CD4-positive, alpha-beta T cell (primary cell): ENCODE results near the gene SYTL5. TPM values are rescaled to one million over a fixed set of nuclear protein-coding genes. Genes with fewer than 3 reads are reported as not detected.

ENCODE experiments used
- ATAC-seq: fragments of 200-7000 bp; cut with Tn5 transposase; one replicate; pipeline ENCODE4 v1.10.0; 2022; ENCODE audit warnings: mild to moderate bottlenecking; ENCODE audit not compliant: poor library complexity
- CTCF ChIA-PET: fragments of 350-600 bp; sonication (Branson Sonifier 250); formaldehyde crosslinking; loops from one replicate; lab custom pipeline; 2021; ENCODE audit warnings: antibody characterized with exemption, inconsistent platforms; lab: Charles Lee
- POLR2A ChIA-PET: fragments of 350-600 bp; sonication (Branson Sonifier 250); formaldehyde crosslinking; loops from one replicate; lab custom pipeline; 2021; ENCODE audit warnings: antibody characterized with exemption, inconsistent platforms; lab: Charles Lee
- DNase-seq, 14 experiments: peaks; one replicate each; pipeline ENCODE4 v3.0.0-alpha.2; 2013 to 2020; ENCODE audit warnings: mixed read lengths in 2 of 14
- H3K27ac ChIP-seq, 2 donors: one replicate each; pipeline versions ENCODE4 v1.5.1 to v1.7.0; 2013; ENCODE audit warnings: low read length in 2 of 2, low read depth in 1 of 2, mild to moderate bottlenecking in 1 of 2
- H3K27me3 ChIP-seq, 2 experiments: 1 replicate in 1 of 2; 2 replicates in 1 of 2; pipeline versions ENCODE4 v1.6.1 to v1.7.0; 2013; ENCODE audit warnings: low read length in 2 of 2, control low read depth in 1 of 2, mild to moderate bottlenecking in 1 of 2, moderate library complexity in 1 of 2; ENCODE audit not compliant: insufficient read depth in 2 of 2, control insufficient read depth in 1 of 2
- H3K36me3 ChIP-seq: one replicate; pipeline ENCODE4 v1.6.1; 2013; ENCODE audit warnings: low read length, control low read depth; ENCODE audit not compliant: insufficient read depth
- H3K4me1 ChIP-seq: one replicate; pipeline ENCODE4 v1.6.1; 2013; ENCODE audit warnings: low read length, control low read depth; ENCODE audit not compliant: insufficient read depth
- H3K4me3 ChIP-seq: one replicate; pipeline ENCODE4 v1.5.1; 2013; ENCODE audit warnings: mild to moderate bottlenecking, low read length, moderate library complexity
- H3K9me3 ChIP-seq, 2 experiments: 1 replicate in 1 of 2; 2 replicates in 1 of 2; pipeline versions ENCODE4 v1.6.1 to v1.7.0; 2013; ENCODE audit warnings: low read length in 2 of 2, mild to moderate bottlenecking in 2 of 2, control low read depth in 1 of 2, moderate library complexity in 1 of 2; ENCODE audit not compliant: control insufficient read depth in 1 of 2, insufficient read depth in 1 of 2
- H3K27ac Mint-ChIP-seq: one replicate; pipeline ENCODE4 v1.8.0; 2020; ENCODE audit warnings: mixed read lengths
- H3K27me3 Mint-ChIP-seq: one replicate; pipeline ENCODE4 v1.8.0; 2021; ENCODE audit warnings: mixed read lengths
- H3K36me3 Mint-ChIP-seq: one replicate; pipeline ENCODE4 v1.8.0; 2021; ENCODE audit warnings: low read depth, mixed read lengths
- H3K4me1 Mint-ChIP-seq: one replicate; pipeline ENCODE4 v1.8.0; 2021; ENCODE audit warnings: low read depth, mixed read lengths
- H3K4me3 Mint-ChIP-seq: one replicate; pipeline ENCODE4 v1.8.0; 2020; ENCODE audit warnings: mild to moderate bottlenecking, mixed read lengths
- H3K9me3 Mint-ChIP-seq: one replicate; pipeline ENCODE4 v1.8.0; 2020; ENCODE audit warnings: mixed read lengths
- intact Hi-C, 2 experiments: fragments of 100-400 bp; cut with DNase I in 1 of 2; cut with micrococcal nuclease in 1 of 2; formaldehyde crosslinking; loops; one replicate each; pipeline versions ENCODE4 v1.15.1 to v1.9.0; 2023 to 2025; cut with DNase I, micrococcal nuclease
- total RNA-seq, 174 experiments: library from RNA in 2 of 174; stranded (reverse) in 2 of 174; gene quantifications; one replicate each; pipeline ENCODE4 v1.2.3 and lab custom pipeline; 2021 to 2026
- TF ChIP-seq, protein P1 (sequence below): fragments of 200-600 bp; IDR thresholded peaks from one replicate; pipeline ENCODE4 v1.8.0; 2022; ENCODE audit warnings: antibody characterized with exemption, mild to moderate bottlenecking

SYTL5 gene
- total RNA-seq, 2 experiments from 2014 or later, result not detected

DNA sequence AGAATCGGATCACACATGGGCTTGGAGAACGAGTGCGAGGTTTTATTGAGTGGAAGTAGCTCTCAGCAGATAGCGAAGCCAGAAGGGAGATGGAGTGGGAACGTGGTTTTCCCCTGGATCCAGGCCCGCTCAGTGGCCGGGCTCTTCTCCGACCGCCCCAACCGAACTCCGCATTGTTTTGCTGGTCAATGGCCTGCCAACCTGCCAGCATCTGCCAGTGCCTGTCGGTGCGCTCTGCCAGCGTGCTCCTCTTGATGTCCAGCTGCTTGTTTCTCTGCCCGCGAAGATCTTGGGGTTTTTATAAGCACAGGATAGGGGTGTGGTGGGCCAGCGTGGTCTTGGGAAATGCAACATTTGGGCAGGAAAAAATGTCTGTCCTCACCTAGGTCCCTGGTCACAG, 5.6 kb upstream of the SYTL5 start:
- no peak overlapping the region for H3K4me3 ChIP-seq
- no peaks in the 10 kb centered on the region for H3K9me3 ChIP-seq
- TF ChIP-seq, protein P1, sequence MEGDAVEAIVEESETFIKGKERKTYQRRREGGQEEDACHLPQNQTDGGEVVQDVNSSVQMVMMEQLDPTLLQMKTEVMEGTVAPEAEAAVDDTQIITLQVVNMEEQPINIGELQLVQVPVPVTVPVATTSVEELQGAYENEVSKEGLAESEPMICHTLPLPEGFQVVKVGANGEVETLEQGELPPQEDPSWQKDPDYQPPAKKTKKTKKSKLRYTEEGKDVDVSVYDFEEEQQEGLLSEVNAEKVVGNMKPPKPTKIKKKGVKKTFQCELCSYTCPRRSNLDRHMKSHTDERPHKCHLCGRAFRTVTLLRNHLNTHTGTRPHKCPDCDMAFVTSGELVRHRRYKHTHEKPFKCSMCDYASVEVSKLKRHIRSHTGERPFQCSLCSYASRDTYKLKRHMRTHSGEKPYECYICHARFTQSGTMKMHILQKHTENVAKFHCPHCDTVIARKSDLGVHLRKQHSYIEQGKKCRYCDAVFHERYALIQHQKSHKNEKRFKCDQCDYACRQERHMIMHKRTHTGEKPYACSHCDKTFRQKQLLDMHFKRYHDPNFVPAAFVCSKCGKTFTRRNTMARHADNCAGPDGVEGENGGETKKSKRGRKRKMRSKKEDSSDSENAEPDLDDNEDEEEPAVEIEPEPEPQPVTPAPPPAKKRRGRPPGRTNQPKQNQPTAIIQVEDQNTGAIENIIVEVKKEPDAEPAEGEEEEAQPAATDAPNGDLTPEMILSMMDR, result no peak
- no peak overlapping the region for H3K27ac ChIP-seq
- DNase-seq, result no peak
- ChIA-PET POLR2A (no interaction called here), CTCF (no interaction called here)
- Mint-ChIP-seq H3K4me3 (no peak overlapping the region), H3K27ac (no peak overlapping the region), H3K27me3 (peaks cover 4% of the 10 kb centered on the region), H3K9me3 (peaks cover 3% of the 10 kb centered on the region), H3K36me3 (no peaks in the 10 kb centered on the region), H3K4me1 (no peaks in the 10 kb centered on the region)
- H3K27me3 ChIP-seq, result no peaks in the 10 kb centered on the region
- H3K4me1 ChIP-seq, result no peaks in the 10 kb centered on the region
- H3K36me3 ChIP-seq, result no peaks in the 10 kb centered on the region
- no peak for ATAC-seq
- intact Hi-C loops, result no loop called here

DNA sequence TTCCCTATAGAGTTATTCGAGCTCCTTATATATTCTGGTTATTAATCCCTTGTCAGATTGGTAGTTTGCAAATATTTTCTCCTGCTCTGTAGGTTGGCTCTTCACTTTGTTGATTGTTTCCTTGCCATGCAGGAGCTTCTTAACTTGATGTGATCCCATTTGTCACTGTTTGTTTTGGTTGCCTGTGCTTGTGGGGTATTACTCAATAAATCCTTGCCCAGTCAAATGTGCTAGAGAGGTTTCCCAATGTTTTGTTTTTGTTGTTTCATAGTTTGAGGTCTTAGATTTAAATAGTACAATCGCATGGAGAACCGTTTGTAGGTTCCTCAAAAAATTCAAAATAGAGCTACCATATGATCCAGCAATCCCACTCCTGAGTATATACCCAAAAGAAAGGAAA, 2.3 kb upstream of the SYTL5 start:
- peaks cover 4% of the 10 kb centered on the region for H3K27me3 Mint-ChIP-seq
- TF ChIP-seq, protein P1, result no peak
- no peaks in the 10 kb centered on the region for H3K4me1 ChIP-seq
- no peaks in the 10 kb centered on the region for H3K4me1 Mint-ChIP-seq
- H3K27ac Mint-ChIP-seq, result no peak overlapping the region
- no peak overlapping the region for H3K4me3 ChIP-seq
- intact Hi-C loops, result no loop called here
- H3K9me3 ChIP-seq, result no peaks in the 10 kb centered on the region
- ChIA-PET POLR2A (no interaction called here), CTCF (no interaction called here)
- H3K4me3 Mint-ChIP-seq, result no peak overlapping the region
- no peaks in the 10 kb centered on the region for H3K36me3 Mint-ChIP-seq
- DNase-seq (no peak), ATAC-seq (no peak)
- no peak overlapping the region for H3K27ac ChIP-seq
- peaks cover 0 to 5% of the 10 kb centered on the region in 2 experiments for H3K27me3 ChIP-seq
- H3K9me3 Mint-ChIP-seq, result peaks cover 3% of the 10 kb centered on the region
- H3K36me3 ChIP-seq, result no peaks in the 10 kb centered on the region

DNA sequence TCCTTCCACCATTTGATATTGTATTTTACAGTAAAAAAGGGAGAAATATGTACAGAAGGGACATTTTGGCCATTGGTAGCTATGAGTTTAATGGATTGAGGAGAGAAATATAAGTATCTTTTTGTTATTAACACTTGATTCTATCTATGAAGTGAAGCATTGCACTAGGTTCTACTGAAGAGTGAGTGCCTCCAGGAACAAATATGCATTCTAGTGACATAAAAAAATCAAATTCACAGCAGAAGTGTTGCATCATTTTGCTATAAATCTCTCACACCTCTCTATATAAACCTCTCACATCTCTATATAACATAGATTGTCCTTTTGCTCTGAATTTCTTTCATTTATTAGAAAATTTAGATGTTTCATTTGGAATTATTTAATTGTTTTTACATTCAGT, 425 bp downstream of the SYTL5 start:
- H3K27ac Mint-ChIP-seq, result no peak overlapping the region

More for the DNA sequence above, 425 bp downstream of the SYTL5 start:
- H3K36me3 ChIP-seq, result no peaks in the 10 kb centered on the region
- Mint-ChIP-seq H3K36me3 (no peaks in the 10 kb centered on the region), H3K27me3 (peaks cover 4% of the 10 kb centered on the region), H3K4me1 (no peaks in the 10 kb centered on the region), H3K9me3 (peaks cover 3% of the 10 kb centered on the region), H3K4me3 (no peak overlapping the region)
- no peak overlapping the region for H3K27ac ChIP-seq
- no peaks in the 10 kb centered on the region for H3K9me3 ChIP-seq
- ChIA-PET CTCF (no interaction called here), POLR2A (no interaction called here)
- intact Hi-C loops, result no loop called here
- ATAC-seq (no peak), DNase-seq (no peak)
- no peak overlapping the region for H3K4me3 ChIP-seq
- no peaks in the 10 kb centered on the region for H3K4me1 ChIP-seq
- peaks cover 0 to 5% of the 10 kb centered on the region in 2 experiments for H3K27me3 ChIP-seq
- TF ChIP-seq, protein P1, result no peak
